PC-9 (cell line): ENCODE results near the gene COX8A.

Source experiments
- CTCF ChIP-seq: fragments of 200-600 bp; sonication (generic); conservative IDR thresholded peaks from 2 replicates; pipeline ENCODE4 v1.6.1; 2017; ENCODE audit warnings: mixed run types, antibody characterized with exemption, mild to moderate bottlenecking, moderate library complexity
- EZH2 ChIP-seq: fragments of 200-600 bp; sonication (generic); IDR thresholded peaks from 2 replicates; pipeline ENCODE4 v1.8.0; 2017; ENCODE audit warnings: antibody characterized with exemption, low read depth

GRCh38 chr11:63985812-63986155 is 11.4 kb downstream of the COX8A start:
- TF ChIP-seq CTCF (no peak), EZH2 (no peak)
